ENCODE data around the gene TMA16. TPM values are rescaled to one million over a fixed set of nuclear protein-coding genes. Genes with fewer than 3 reads are reported as not detected.

Gene TMA16
- total RNA-seq, 1 donor, result 53.5 TPM

- H3K4me3 ChIP-seq (ENCODE audit: low read depth, low read length), result no peak overlapping the region
- DNase-seq (ENCODE audit: low read depth), result no peak
- TF ChIP-seq CTCF (IDR thresholded peaks at IDR 0.05; ENCODE audit: insufficient read depth, low read depth, low read length), result no peak
These were observed 71.8 kb downstream of the TMA16 start for GRCh38 chr4:163566257-163566796.

GRCh38 chr4:163568843-163569242 lies 74.4 kb downstream of the TMA16 start:
- no peak for TF ChIP-seq CTCF (IDR thresholded peaks at IDR 0.05; ENCODE audit: insufficient read depth, low read depth, low read length)
- H3K4me3 ChIP-seq (ENCODE audit: low read depth, low read length), result no peak overlapping the region
- DNase-seq (ENCODE audit: low read depth), result no peak

Other genes starting within 250 kb of the TMA16 start
- 1.6 and 3.5 TPM in 2 replicates for gene NPY1R, start 162.1 kb upstream of the TMA16 start, total RNA-seq
- 0.32 and 0.43 TPM in 2 replicates for gene NPY5R, start 150.8 kb upstream of the TMA16 start, total RNA-seq
- gene TKTL2, start 20.9 kb upstream of the TMA16 start, total RNA-seq, result under 0.01 TPM in 1 of 2 replicates, not detected in the other